Amniotic epithelial cell (primary cell): ENCODE data around the gene TAX1BP3.

Experiments
- DNase-seq: peaks from one replicate; pipeline ENCODE4 v3.0.0-alpha.2; 2010; ENCODE audit warnings: low read depth

TAX1BP3 gene

DNA sequence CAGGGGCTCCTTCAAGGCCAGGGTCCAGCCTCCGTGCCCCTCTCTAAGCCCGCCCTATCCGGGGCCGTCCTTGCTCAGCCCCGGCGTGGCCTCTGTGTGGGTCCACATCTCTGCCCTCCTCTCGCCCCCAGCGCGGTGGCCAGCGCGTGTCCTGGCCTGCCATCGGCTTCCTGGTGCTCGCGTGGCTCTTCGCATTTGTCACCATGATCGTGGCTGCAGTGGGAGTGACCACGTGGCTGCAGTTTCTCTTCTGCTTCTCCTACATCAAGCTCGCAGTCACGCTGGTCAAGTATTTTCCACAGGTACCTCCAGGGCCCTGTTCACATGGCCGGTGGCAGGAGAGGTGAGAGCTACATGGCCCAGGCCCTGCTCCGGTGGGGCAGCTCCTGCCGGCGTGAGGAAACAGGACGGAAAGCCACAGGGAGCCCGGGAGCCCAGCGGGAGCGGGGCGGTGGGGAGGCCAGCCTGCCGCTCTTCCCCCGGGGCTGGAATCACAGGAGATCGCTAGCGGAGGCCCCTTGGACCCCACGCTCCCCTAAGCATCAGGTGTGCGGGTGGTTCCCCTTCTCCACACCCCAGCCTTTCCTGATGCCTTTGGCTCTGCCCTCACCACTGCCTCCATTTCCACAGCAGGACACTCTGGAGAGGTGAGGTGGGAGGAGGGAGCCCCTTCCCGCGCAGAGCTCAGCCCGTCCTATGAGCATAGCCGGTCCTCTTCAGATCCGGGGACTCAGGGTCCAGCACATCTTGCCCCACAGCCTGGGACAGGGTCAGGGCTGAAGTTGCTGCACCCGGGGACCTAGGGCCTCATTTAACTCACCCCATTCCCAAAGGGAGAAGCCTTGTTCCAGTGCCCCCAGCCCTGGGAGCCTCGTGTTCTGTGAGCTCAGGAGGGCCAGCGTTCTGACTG is 10.2 kb downstream of the TAX1BP3 start:
- no peak for DNase-seq

DNA sequence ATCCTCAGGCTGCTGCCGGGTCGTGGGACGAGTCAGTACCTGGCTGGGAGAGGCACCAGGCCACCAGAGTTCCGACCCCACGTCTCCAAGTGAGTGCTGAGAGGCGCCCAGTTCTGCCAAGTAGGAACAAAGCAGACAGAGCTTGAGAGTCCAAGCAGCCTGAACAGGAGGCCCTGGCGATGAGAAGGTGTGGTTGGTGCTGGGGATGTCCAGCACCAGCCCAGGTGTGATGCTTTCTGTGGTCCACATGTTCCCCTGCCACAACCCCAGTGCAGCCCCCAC is 10.8 kb downstream of the TAX1BP3 start:
- DNase-seq = no peak

DNA sequence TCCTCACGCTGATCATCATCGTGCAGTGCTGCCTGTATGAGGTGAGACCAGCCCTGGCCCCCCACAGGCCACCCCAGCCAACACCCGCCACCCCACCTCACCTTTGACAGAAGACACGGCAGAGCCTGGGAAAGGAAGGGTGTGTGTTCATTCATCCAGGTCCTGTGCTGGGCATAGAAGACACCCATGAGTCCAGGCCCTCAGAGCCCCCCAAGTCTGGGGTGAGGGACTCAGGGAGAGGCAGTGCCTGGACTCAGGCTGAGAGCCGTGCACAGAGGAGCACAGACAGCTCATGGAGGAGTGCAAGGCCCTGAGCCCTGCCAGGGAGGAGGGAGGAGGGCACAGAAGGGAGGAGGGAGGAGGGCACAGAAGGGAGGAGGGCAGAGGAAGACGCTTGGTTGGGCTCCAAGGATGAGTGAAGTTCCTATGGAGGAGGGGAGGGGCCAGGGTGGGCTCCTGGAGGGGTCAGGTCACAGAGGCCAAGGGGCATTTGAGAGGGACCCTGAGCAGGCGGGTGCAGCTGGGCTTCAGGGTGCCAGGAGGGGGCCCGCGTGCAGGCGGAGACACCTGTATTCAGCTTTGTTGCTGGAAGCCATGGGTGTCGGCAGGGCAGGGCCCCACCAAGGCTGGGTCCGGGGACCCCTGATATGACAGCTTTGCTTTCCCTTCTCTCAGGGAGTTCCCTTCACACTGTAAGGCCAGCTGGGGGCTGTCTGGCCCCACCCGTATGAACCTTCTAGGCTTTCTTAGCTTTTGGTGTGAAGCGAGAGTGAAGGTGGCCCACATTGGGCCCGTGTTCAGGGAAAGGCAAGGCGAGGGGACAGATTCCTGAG is 11.4 kb downstream of the TAX1BP3 start:
- DNase-seq = no peak

DNA sequence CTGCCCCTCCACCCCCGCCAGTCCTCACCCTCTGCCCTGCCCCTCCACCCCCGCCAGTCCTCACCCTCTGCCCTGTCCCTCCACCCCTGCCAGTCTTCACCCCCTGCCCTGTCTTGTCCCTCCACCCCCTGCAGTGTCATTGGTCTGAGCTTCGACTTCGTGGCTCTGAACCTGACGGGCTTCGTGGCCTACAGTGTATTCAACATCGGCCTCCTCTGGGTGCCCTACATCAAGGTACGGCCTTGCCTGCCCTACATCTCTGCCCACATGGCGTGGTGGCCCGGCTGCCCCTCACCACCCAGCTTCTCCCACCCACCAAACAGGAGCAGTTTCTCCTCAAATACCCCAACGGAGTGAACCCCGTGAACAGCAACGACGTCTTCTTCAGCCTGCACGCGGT is 12.0 kb downstream of the TAX1BP3 start:
- DNase-seq = no peak

DNA sequence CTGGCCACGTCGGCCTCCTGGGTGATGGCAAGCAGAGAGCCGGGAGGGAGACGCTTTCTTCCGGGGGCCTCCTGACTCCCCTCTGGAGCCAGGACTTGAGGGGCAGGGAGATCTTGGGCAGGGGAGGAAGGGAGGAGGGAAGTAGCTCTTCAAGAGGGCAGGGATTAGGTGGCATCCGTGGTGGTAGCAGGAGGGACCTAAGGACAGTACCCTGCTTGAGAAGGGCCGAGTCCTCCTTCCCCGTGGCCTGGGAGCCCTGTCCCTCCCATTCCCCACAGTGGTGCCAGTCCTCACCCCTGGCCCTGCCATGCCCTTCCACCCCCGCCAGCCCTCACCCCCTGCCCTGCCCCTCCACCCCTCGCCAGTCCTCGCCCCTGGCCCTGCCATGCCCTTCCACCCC is 12.6 kb downstream of the TAX1BP3 start:
- DNase-seq = no peak

DNA sequence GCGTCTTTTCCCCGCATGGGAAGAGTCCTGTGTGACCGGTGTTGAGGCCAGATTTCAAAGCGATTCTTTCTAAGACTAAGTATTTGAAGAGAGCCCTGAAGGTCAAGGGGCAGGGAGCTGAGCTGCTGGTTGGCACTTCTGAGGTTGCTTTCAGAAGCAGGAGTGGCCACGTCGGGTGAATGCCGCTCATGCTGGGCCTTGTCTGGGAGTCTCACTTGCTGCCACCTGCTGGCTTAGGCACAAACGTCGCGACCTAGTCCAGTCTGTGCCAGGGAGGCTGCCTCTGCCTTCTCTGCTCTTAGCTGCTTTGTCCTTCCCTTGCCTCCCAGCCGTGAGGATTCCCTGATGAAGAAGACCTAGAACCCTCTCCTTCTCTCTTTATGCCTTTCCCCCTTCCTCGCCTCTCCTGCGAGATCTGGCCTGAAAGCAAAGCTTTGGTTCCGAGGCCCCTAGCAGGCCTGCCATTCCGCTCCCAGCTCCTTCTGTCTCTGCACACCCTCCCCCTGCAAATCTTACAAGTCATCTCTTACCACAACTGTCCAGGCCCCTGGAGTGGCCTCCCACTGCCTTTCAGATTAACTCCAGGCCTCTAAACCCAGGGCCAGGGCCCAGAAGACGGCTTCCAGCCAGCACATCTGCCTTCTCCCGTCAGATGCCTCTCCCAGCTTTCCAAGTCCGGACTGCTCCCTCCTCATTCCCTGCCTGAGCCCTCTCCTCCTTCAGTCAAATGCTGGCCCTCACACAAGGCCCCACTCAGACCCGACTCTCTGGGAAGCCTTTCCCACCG is 20.4 kb downstream of the TAX1BP3 start:
- DNase-seq = peak; percentile 75

DNA sequence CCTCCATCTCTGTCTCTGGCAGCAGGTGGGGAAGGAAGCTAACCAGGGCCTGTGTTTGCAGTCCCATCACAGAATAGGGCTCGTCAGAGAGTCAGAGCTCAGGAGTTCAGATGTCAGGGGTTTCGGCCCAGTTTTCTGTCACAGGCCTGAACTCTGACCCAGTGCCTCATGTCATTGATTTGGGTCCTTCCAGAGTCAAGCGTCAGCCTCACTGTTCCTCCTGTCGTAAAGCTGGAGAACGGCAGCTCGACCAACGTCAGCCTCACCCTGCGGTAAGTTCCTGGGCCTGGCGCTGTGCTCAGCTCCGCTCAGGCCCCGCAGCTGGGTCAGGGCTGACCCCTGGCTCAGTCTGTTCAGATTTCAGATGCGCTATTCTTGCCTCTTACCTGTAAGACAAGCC is 21.1 kb downstream of the TAX1BP3 start:
- DNase-seq = no peak

DNA sequence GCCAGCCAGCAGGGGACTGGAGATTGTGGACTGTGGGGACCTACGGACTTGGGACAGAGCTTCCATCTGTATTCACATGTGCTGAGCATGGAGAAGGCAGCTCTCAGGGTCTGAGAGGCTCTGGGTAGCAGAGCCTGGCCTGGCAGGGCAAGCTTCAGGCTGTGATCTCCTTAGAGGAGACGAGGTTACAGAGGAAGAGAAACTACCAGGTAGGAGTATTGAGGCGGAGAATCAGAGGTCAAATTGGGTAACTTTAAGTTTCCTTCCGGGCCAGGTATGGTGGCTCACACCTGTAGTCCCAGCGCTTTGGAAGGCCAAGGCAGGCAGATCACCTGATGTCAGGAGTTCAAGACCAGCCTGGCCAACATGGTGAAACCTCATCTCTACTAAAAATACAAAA is 23.1 kb downstream of the TAX1BP3 start:
- DNase-seq = no peak

DNA sequence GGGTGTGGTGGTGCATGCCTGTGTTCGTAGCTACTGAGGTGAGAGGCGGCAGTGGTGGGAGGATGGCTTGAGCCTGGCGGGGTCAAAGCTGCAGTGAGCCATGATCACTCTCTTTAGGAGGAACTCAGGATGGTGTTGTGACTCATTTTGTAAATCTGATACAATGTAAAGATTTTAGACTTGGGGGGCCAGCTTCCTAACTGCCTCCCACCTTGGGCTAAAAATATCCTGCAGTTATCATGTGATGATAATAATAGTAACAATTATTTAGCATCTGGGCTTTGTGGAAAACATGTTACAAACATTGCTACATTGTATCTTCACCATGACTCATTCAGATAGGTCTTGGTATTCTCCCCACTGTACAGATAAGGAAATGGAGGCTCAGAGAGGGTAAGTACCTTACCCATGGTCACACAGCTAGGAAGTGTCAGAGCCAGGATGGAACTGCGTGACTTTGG is 24.5 kb downstream of the TAX1BP3 start:
- DNase-seq = peak; percentile 41

DNA sequence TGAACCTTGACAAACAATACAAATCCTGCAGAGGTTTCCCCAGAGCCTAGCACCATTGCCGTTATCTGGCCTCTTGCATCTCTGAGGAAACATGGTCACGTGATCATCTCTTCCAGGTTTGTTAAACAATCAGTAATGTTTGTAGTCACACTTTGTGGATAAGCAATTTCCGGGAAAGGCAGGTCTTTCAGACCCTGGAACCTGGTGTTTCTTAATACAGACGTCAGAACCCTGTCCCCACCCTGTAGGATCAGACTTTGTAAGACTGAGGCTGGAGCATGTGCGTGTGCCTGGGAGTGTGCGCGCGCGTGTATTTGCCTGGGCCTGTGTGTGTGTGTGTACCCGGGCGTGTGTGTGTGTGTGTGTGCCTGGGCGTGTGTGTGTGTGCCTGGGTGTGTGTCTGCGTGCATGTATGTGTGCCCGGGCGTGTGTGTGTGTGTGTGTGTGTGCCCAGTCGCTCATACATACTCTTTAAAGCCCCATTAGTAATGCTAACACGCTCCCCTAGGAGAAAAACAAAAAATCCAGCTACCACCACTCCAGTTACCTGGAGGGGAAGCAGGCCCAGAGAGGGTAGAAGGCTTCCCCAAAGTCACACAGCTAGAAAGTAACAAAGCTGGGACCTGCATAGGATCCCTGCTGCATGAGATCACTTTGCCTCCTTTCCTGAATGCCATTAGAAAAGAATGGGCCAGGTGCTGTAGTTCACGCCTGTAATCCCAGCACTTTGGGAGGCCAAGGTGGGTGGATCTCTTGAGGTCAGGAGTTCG is 26.5 kb downstream of the TAX1BP3 start:
- peak; percentile 85 for DNase-seq

DNA sequence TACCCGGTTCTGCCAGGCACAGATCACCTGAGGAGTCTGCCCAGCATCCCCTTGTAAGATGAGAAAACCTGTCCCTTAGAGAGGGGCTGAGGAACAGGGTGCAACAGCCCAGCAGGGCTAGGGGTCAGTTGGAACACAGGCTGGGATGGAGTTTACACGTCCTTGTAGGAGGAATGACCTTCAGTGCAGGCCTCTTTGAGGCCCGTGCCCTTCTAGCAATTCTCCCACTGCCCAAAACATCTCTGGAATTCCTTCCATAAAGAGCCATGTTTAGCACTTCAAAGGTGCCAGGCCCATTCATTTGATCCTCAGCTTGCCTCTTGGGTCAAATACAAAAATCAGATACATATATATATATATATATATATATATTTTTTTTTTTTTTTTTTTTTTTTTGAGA is 27.4 kb downstream of the TAX1BP3 start:
- no peak for DNase-seq

DNA sequence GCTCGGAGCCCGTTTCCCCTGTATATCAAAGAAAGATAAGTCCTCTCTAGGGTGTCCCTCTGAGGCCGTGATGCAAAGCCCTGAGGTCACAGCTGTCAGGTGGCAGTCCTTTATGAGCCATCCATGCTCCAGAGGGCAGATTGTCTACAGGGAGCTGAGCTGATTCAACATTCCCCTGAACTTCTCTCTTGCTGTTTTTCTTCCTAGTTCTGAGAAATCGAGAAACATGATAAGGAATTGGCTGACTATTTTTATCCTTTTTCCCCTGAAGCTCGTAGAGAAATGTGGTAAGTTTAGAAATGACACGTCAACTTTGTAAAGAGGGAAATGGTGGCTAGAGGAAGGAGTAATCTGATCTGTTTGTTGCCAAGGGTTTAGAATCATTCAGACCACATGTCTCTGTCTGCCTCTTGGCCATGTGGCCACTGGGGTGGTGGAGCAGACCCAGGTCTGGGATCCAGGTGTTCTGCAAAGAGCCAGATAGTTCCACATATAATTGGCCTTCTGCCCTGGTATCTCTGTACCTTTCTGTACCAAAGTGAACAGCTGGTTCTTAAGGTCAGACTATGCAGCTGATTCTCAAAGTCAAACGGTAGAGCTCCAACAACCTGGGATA is 28.3 kb downstream of the TAX1BP3 start:
- peak; percentile 53 for DNase-seq

DNA sequence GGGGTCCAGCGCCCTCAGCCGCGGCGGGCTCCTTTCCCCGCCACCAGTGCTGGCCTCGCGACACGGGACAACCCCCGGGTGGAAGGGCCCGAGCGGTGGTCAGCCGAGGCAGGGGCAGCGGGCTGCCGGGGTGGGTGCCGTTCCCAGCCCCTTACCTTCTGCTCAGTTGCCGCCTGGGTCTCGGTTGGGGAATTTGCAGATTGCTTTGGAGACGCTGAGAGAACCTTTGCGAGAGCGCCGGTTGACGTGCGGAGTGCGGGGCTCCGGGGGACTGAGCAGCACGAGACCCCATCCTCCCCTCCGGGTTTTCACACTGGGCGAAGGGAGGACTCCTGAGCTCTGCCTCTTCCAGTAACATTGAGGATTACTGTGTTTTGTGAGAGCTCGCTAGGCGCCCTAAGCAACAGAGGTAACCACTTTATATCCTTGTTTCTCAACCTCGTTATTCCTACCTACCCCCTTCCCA is 31.4 kb downstream of the TAX1BP3 start:
- no peak for DNase-seq

DNA sequence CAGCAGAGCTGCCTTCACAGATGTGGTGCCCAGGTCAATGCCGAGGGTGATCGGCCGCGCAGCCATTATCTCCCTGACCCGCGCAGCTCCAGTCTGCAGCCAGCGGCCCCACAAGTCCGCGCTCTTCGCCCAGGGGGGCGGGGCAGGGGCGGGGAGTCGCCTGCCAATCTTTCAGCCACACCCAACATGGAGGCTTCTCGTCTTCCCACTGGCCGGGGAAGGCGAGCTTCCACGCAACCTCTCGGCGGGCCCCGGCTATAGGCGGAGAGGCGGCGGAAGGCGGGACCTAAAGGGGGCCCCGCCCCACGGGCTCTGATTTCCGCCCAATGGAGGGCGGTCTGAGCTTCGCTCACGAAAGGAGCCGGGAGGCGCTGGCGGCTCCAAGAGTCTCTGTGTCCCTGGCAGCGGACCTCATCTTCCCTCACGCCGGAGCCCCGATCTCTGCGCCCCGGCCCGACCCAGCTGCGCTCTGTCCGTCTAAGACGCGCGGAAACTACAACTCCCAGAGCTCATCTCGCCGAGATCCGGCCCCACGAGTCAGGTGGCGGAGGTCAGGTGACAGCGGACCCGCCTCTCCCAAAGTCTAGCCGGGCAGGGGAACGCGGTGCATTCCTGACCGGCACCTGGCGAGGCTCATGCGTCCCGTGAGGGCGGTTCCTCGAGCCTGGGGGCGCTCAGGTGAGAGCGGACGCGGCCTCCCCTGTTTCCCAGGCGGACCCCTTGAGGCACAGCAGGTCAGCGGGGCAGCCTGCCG is 32.0 kb downstream of the TAX1BP3 start, which contains the start of the genes CTNS and SHPK:
Gene CTNS, plus strand, starts transcription at position 607 of the 754 bp plus-strand sequence. CDS start 3,447 bp downstream, outside the sequence.
Gene SHPK, minus strand, starts transcription at position 97 of the 754 bp plus-strand sequence. Its CDS starts 31 bp downstream, at position 66.
- peak; percentile 93 for DNase-seq

DNA sequence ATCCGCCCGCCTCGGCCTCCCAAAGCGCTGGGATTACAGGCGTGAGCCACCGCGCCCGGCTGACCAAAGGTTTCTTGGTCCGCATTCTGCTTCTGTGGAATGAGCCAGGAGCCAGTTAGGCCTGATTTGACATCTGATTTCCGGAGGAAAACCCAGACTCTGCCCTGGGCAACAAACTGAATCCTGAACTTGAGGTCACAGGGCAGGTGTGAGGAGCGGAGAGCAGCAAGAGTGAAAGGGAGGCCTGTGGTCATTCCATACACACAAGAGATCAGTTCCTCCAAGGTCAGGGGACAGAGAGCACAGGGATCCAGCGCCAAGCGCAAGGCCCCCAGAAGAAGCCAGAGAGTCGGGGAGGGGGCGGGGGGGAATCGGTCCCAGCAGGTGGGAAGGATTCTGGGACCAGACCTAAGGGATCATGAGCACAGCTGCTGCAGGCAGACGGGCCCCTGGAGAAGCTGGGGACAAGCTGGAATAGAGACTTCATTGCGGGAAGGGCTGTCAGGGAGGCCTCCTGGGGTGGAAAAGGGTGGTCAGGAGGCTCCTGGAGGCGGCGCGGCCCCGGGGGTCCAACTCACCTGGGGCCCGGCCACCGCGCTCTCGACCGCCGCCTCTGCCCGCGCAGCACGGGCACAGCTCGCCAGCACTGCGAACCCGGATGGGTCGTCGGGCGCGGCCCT is 32.8 kb downstream of the TAX1BP3 start:
- no peak for DNase-seq

DNA sequence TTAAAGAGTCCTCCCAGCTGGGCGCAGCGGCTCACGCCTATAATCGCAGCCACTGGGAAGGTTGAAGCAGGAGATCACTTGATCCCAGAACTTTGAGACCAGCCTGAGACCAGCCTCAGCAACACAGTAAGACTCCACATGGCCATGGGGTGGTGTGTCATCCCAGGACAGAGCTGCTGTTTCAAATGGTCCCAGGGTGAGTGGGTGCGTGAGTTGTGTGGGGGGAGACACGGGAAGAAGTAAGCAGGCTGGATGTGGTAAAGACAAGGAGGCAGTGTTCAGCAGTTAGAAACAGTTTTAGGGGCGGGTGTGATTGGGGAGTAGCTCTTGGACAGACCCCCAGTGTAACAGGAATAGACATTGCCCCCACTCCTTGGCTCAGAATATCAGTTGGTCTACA is 36.1 kb downstream of the TAX1BP3 start:
- no peak for DNase-seq

DNA sequence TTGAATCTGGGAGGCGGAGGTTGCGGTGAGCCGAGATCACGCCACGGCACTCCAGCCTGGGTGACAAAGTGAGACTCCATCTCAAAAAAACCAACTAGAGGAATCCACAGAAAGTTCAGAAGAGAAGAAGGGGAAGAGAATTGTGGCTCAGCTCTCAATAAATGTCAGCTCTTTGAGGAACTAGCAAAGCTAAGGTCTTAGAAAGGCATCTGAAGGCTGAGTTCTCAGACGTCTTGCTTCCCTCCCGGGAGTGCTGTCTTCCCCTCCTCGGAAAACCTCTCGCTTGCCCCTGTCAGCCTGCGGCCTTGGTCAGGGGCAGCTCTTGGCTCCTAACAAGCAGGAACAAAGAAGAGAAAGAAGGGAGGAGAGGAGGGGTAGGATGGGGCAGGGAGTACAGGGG is 37.6 kb downstream of the TAX1BP3 start:
- no peak for DNase-seq

DNA sequence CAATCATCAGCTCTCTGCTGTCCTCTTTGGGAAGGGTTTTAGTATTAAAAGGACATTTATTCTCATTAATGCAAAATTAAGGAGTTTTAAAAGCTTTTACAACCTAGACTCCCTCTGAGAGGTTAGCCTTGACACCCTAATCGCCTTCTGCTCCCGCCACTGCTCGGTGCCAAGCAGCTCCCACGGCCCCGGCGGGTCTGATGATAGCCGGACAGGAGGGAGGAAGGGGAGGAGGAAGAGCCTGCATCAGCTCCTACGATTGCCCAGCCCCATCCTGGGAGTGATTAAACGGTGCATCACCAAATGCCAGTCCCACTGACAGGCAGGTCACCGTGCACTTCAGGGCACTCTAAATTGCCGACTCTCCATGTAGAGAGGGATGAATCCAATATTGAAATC is 40.6 kb downstream of the TAX1BP3 start:
- no peak for DNase-seq
